Common myeloid progenitor, CD34-positive (primary cell): ENCODE data around the gene ARHGAP22.

Experiments
- CTCF ChIA-PET: fragments of 350-600 bp; sonication (Branson Sonifier 250); formaldehyde crosslinking; loops from one replicate; lab custom pipeline; 2021; ENCODE audit warnings: antibody characterized with exemption; lab: Charles Lee
- POLR2A ChIA-PET: fragments of 350-600 bp; sonication (Branson Sonifier 250); formaldehyde crosslinking; loops from one replicate; lab custom pipeline; 2021; ENCODE audit warnings: antibody characterized with exemption; lab: Charles Lee
- DNase-seq, 3 donors: peaks; one replicate each; pipeline versions ENCODE4 v3.0.0 to v3.0.0-alpha.2; 2013
- H3K27ac ChIP-seq, 2 experiments: 1 replicate in 1 of 2; 2 replicates in 1 of 2; pipeline ENCODE4 v1.7.0; 2013; ENCODE audit warnings: inconsistent platforms in 2 of 2, low read length in 2 of 2, mild to moderate bottlenecking in 2 of 2, low read depth in 1 of 2, moderate library complexity in 1 of 2; ENCODE audit not compliant: severe bottlenecking in 2 of 2, insufficient read depth in 1 of 2, poor library complexity in 1 of 2
- H3K27me3 ChIP-seq, 5 experiments: replicated peaks in 2 of 5; 1 replicate in 3 of 5; 2 replicates in 2 of 5; pipeline versions ENCODE4 v1.6.1 to v1.7.0; 2013; ENCODE audit warnings: low read length in 4 of 5, mild to moderate bottlenecking in 2 of 5, moderate library complexity in 2 of 5, inconsistent platforms in 1 of 5; ENCODE audit not compliant: insufficient read depth in 5 of 5, control insufficient read depth in 4 of 5
- H3K36me3 ChIP-seq, 4 experiments: 1 replicate in 2 of 4; 2 replicates in 2 of 4; pipeline versions ENCODE4 v1.6.1 to v1.7.0; 2013; ENCODE audit warnings: low read length in 3 of 4, control low read depth in 1 of 4, mild to moderate bottlenecking in 1 of 4; ENCODE audit not compliant: control insufficient read depth in 4 of 4, insufficient read depth in 4 of 4
- H3K4me1 ChIP-seq, 4 experiments: 1 replicate in 3 of 4; 2 replicates in 1 of 4; pipeline versions ENCODE4 v1.6.1 to v1.7.1; 2013; ENCODE audit warnings: low read length in 3 of 4, mild to moderate bottlenecking in 3 of 4, control low read depth in 1 of 4, inconsistent platforms in 1 of 4, moderate library complexity in 1 of 4; ENCODE audit not compliant: control insufficient read depth in 4 of 4, insufficient read depth in 4 of 4; ENCODE audit errors: control extremely low read depth in 1 of 4
- H3K4me3 ChIP-seq, 7 experiments: 1 replicate in 4 of 7; 2 replicates in 3 of 7; pipeline versions ENCODE4 v1.5.1 to v1.7.0; 2013; ENCODE audit warnings: mild to moderate bottlenecking in 7 of 7, low read length in 6 of 7, moderate library complexity in 6 of 7, inconsistent platforms in 2 of 7, low read depth in 2 of 7, control low read depth in 1 of 7; ENCODE audit not compliant: insufficient read depth in 4 of 7, control insufficient read depth in 1 of 7; ENCODE audit errors: extremely low read depth in 1 of 7
- H3K9me3 ChIP-seq, 5 experiments: 1 replicate in 4 of 5; 2 replicates in 1 of 5; pipeline versions ENCODE4 v1.6.1 to v1.7.1; 2013; ENCODE audit warnings: low read length in 4 of 5, mild to moderate bottlenecking in 2 of 5, inconsistent platforms in 1 of 5, low read depth in 1 of 5, moderate library complexity in 1 of 5; ENCODE audit not compliant: control insufficient read depth in 4 of 5, insufficient read depth in 2 of 5; ENCODE audit errors: control extremely low read depth in 1 of 5
- WGBS: methylation state at CpG from one replicate; pipeline ENCODE4 v1.1.5; 2013; ENCODE audit not compliant: insufficient coverage; 5-methylcytosine and 5-hydroxymethylcytosine counted together

The ARHGAP22 gene

GRCh38 chr10:48639632-48640031, 34.8 kb upstream of the ARHGAP22 start:
- peaks cover 0 to 3% (median 2%) of the 10 kb centered on the region in 5 experiments for H3K9me3 ChIP-seq
- H3K27me3 ChIP-seq = no peaks in the 10 kb centered on the region
- H3K36me3 ChIP-seq = no peaks in the 10 kb centered on the region
- peaks cover 0 to 38% (median 30%) of the 10 kb centered on the region in 4 experiments for H3K4me1 ChIP-seq
- WGBS = no CpG with 5 or more reads among the region's 1 CpG
- ChIA-PET CTCF (interaction anchor here (1.3 to 2.3 kb wide), 6 partner anchors 10 to 522 kb away, joined by 3 to 18 read pairs (median 5); no protein-coding TSS in a partner anchor), POLR2A (no interaction called here)
- DNase-seq = peak in 2 of 3 donors; percentile 58 to 68
- peak overlapping the region in 1 of 7 experiments; percentile 20 for H3K4me3 ChIP-seq
- no peak overlapping the region for H3K27ac ChIP-seq

GRCh38 chr10:48638739-48639527, 34.1 kb upstream of the ARHGAP22 start:
- ChIA-PET CTCF (interaction anchor here (0.8 to 2.3 kb wide), 11 partner anchors 11 to 522 kb away, joined by 3 to 18 read pairs (median 4); no protein-coding TSS in a partner anchor), POLR2A (no interaction called here)
- Histone ChIP-seq H3K9me3 (peaks cover 0 to 3% (median 2%) of the 10 kb centered on the region in 5 experiments), H3K4me1 (peaks cover 0 to 45% (median 37%) of the 10 kb centered on the region in 4 experiments), H3K27ac (no peak overlapping the region), H3K36me3 (no peaks in the 10 kb centered on the region), H3K4me3 (peak overlapping the region in 1 of 7 experiments; percentile 20), H3K27me3 (no peaks in the 10 kb centered on the region)
- DNase-seq = no peak
- 100% methylated on average over 1 of the region's 4 CpGs for WGBS

- Histone ChIP-seq H3K4me1 (peaks cover 8 to 52% (median 45%) of the 10 kb centered on the region in 4 experiments), H3K36me3 (no peaks in the 10 kb centered on the region), H3K9me3 (peaks cover 0 to 3% (median 2%) of the 10 kb centered on the region in 5 experiments), H3K4me3 (no peak overlapping the region), H3K27ac (no peak overlapping the region), H3K27me3 (no peaks in the 10 kb centered on the region)
- ChIA-PET POLR2A (no interaction called here), CTCF (interaction anchor here (0.9 to 5.9 kb wide), 8 partner anchors 11 to 113 kb away, joined by 3 to 43 read pairs (median 4); no protein-coding TSS in a partner anchor)
- WGBS = 100% methylated on average over 2 of the region's 4 CpGs
- no peak for DNase-seq
Measured at GRCh38 chr10:48638158-48638557, 33.3 kb upstream of the ARHGAP22 start.

- WGBS = 93% methylated on average over 3 of the region's 3 CpGs
Measured at GRCh38 chr10:48636901-48637300, 32.0 kb upstream of the ARHGAP22 start.

GRCh38 chr10:48636231-48636630, 31.4 kb upstream of the ARHGAP22 start:
- 61% methylated on average over 3 of the region's 3 CpGs for WGBS
- H3K36me3 ChIP-seq = no peaks in the 10 kb centered on the region
- peaks cover 8 to 60% (median 48%) of the 10 kb centered on the region in 4 experiments for H3K4me1 ChIP-seq
- H3K27ac ChIP-seq = no peak overlapping the region
- no peak for DNase-seq
- POLR2A ChIA-PET = no interaction called here
- CTCF ChIA-PET = interaction anchor here (1.5 to 5.9 kb wide), 3 partner anchors 9 to 29 kb away, joined by 4 to 44 read pairs (median 43); no protein-coding TSS in a partner anchor
- H3K9me3 ChIP-seq = peaks cover 0 to 2% (median 2%) of the 10 kb centered on the region in 5 experiments
- no peak overlapping the region for H3K4me3 ChIP-seq
- H3K27me3 ChIP-seq = no peaks in the 10 kb centered on the region

More at GRCh38 chr10:48636901-48637300, 32.0 kb upstream of the ARHGAP22 start:
- no peak overlapping the region for H3K27ac ChIP-seq
- no peak for DNase-seq
- H3K4me3 ChIP-seq = no peak overlapping the region
- ChIA-PET CTCF (interaction anchor here (1.5 to 5.9 kb wide), 3 partner anchors 10 to 29 kb away, joined by 4 to 44 read pairs (median 43); no protein-coding TSS in a partner anchor), POLR2A (no interaction called here)
- peaks cover 0 to 3% (median 2%) of the 10 kb centered on the region in 5 experiments for H3K9me3 ChIP-seq
- peaks cover 8 to 60% (median 48%) of the 10 kb centered on the region in 4 experiments for H3K4me1 ChIP-seq
- H3K36me3 ChIP-seq = no peaks in the 10 kb centered on the region
- no peaks in the 10 kb centered on the region for H3K27me3 ChIP-seq

- no peak for DNase-seq
- CTCF ChIA-PET = interaction anchor here (1.0 to 5.9 kb wide), 8 partner anchors 10 to 269 kb away, joined by 3 to 44 read pairs (median 6); no protein-coding TSS in a partner anchor
- H3K4me1 ChIP-seq = peaks cover 8 to 60% (median 48%) of the 10 kb centered on the region in 4 experiments
- POLR2A ChIA-PET = no interaction called here
- H3K27me3 ChIP-seq = no peaks in the 10 kb centered on the region
- no peaks in the 10 kb centered on the region for H3K36me3 ChIP-seq
- H3K9me3 ChIP-seq = no peaks in the 10 kb centered on the region
- WGBS = 44% methylated on average over 4 of the region's 8 CpGs
- H3K27ac ChIP-seq = peak overlapping the region in 1 of 2 experiments; percentile 60
- H3K4me3 ChIP-seq = peak overlapping the region in 2 of 7 experiments; percentile 14 to 39
Measured at GRCh38 chr10:48634984-48635557, 30.2 kb upstream of the ARHGAP22 start.
